GM23338 (cell line): Measurements from ENCODE around the gene SLC4A5. TPM values are rescaled to one million over a fixed set of nuclear protein-coding genes. Genes with fewer than 3 reads are reported as not detected.

ENCODE experiments used
- ATAC-seq: fragments of 200-7000 bp; cut with Tn5 transposase; 3 replicates; pipeline ENCODE4 v1.9.1; 2020
- DNase-seq: peaks from one replicate; pipeline ENCODE4 v3.0.0-alpha.2; 2015; ENCODE audit warnings: low spot score
- H2AFZ ChIP-seq: fragments of 200-600 bp; sonication (generic); 2 replicates; pipeline ENCODE4 v1.8.0; 2016; ENCODE audit warnings: antibody characterized with exemption, mild to moderate bottlenecking, moderate library complexity
- H3F3A ChIP-seq: fragments of 200-600 bp; sonication (generic); replicated peaks from 2 replicates; pipeline ENCODE4 v1.8.0; 2017; ENCODE audit warnings: antibody characterized with exemption, mixed run types, low read depth
- H3K27ac ChIP-seq: fragments of 200-600 bp; sonication (generic); 2 replicates; pipeline ENCODE4 v1.6.1; 2016; ENCODE audit warnings: low read depth
- H3K27me3 ChIP-seq: fragments of 200-600 bp; sonication (generic); 2 replicates; pipeline ENCODE4 v1.8.0; 2016; ENCODE audit warnings: mild to moderate bottlenecking, mixed run types, moderate library complexity; ENCODE audit not compliant: insufficient read depth
- H3K36me3 ChIP-seq: fragments of 200-600 bp; sonication (generic); 2 replicates; pipeline ENCODE4 v1.8.0; 2016; ENCODE audit warnings: mild to moderate bottlenecking; ENCODE audit not compliant: insufficient read depth
- H3K4me1 ChIP-seq: fragments of 200-600 bp; sonication (generic); 2 replicates; pipeline ENCODE4 v1.8.0; 2016; ENCODE audit warnings: mild to moderate bottlenecking, moderate library complexity; ENCODE audit not compliant: insufficient read depth
- H3K4me2 ChIP-seq: fragments of 200-600 bp; sonication (generic); 2 replicates; pipeline ENCODE4 v1.7.1; 2017; ENCODE audit warnings: mixed run types
- H3K4me3 ChIP-seq: fragments of 200-600 bp; sonication (generic); 2 replicates; pipeline ENCODE4 v1.6.1; 2016; ENCODE audit warnings: mixed run types
- H3K79me2 ChIP-seq: fragments of 200-600 bp; sonication (generic); replicated peaks from 2 replicates; pipeline ENCODE4 v1.8.0; 2017; ENCODE audit warnings: mild to moderate bottlenecking; ENCODE audit not compliant: insufficient read depth
- H3K9me2 ChIP-seq: fragments of 200-600 bp; sonication (generic); 2 replicates; pipeline ENCODE4 v1.8.0; 2017; ENCODE audit not compliant: insufficient read depth
- H4K20me1 ChIP-seq: fragments of 200-600 bp; sonication (generic); replicated peaks from 2 replicates; pipeline ENCODE4 v1.8.0; 2017; ENCODE audit warnings: mild to moderate bottlenecking; ENCODE audit not compliant: insufficient read depth
- H3K27ac Mint-ChIP-seq: 2 replicates; pipeline ENCODE4 v1.8.0; 2020; ENCODE audit warnings: inconsistent platforms, mild to moderate bottlenecking, moderate library complexity, mixed read lengths
- H3K27me3 Mint-ChIP-seq: 3 replicates; pipeline ENCODE4 v1.8.0; 2022; ENCODE audit warnings: low read depth, mild to moderate bottlenecking, moderate library complexity, mixed read lengths, inconsistent platforms; ENCODE audit not compliant: insufficient read depth, poor library complexity
- H3K36me3 Mint-ChIP-seq: 3 replicates; pipeline ENCODE4 v1.8.0; 2021; ENCODE audit warnings: low read depth, mild to moderate bottlenecking, inconsistent platforms, moderate library complexity, mixed read lengths
- H3K4me1 Mint-ChIP-seq: 3 replicates; pipeline ENCODE4 v1.8.0; 2020; ENCODE audit warnings: mild to moderate bottlenecking, inconsistent platforms, mixed read lengths
- H3K4me3 Mint-ChIP-seq: 3 replicates; pipeline ENCODE4 v1.8.0; 2021; ENCODE audit warnings: moderate library complexity, mild to moderate bottlenecking, inconsistent platforms, mixed read lengths
- H3K9me3 Mint-ChIP-seq: 3 replicates; pipeline ENCODE4 v1.8.0; 2020; ENCODE audit warnings: moderate library complexity, mild to moderate bottlenecking, inconsistent platforms, mixed read lengths
- CREB1 ChIP-seq: fragments of 250-450 bp; sonication (Bioruptor Pico); IDR thresholded peaks from 2 replicates; pipeline ENCODE4 v1.5.0; 2020; ENCODE audit warnings: low read depth, mild to moderate bottlenecking, moderate library complexity
- CTCF ChIP-seq, 2 experiments: fragments of 200-600 bp in 1 of 2; sonication (generic) in 1 of 2; conservative IDR thresholded peaks; 2 replicates each; pipeline versions ENCODE4 v1.5.1 to v1.6.1; 2016 to 2017; ENCODE audit warnings: antibody characterized with exemption in 2 of 2, low read depth in 2 of 2, mild to moderate bottlenecking in 2 of 2, moderate library complexity in 1 of 2
- ETS1 ChIP-seq: IDR thresholded peaks from 2 replicates; pipeline ENCODE4 v1.6.1; 2016; ENCODE audit warnings: antibody characterized with exemption
- EZH2 ChIP-seq: fragments of 200-600 bp; sonication (generic); IDR thresholded peaks from one replicate; pipeline ENCODE4 v1.8.0; 2017; ENCODE audit warnings: antibody characterized with exemption, mild to moderate bottlenecking, low read depth; ENCODE audit not compliant: unreplicated experiment
- EZH2phosphoT487 ChIP-seq: fragments of 200-600 bp; sonication (generic); IDR thresholded peaks from one replicate; pipeline ENCODE4 v1.8.1; 2018; ENCODE audit warnings: antibody characterized with exemption; ENCODE audit not compliant: unreplicated experiment
- NANOG ChIP-seq: IDR thresholded peaks from 2 replicates; pipeline ENCODE4 v1.6.1; 2016; ENCODE audit warnings: antibody characterized with exemption, borderline replicate concordance
- POLR2AphosphoS5 ChIP-seq: IDR thresholded peaks from 2 replicates; pipeline ENCODE4 v1.6.1; 2016; ENCODE audit warnings: antibody characterized with exemption, low read depth
- REST ChIP-seq: IDR thresholded peaks from one replicate; pipeline ENCODE4 v1.6.1; 2018; ENCODE audit warnings: antibody characterized with exemption; ENCODE audit not compliant: unreplicated experiment
- STAT1 ChIP-seq: IDR thresholded peaks from one replicate; pipeline ENCODE4 v1.6.1; 2016; ENCODE audit warnings: antibody characterized with exemption; ENCODE audit not compliant: unreplicated experiment
- ZNF114 ChIP-seq: fragments of 250-450 bp; sonication (Bioruptor Pico); IDR thresholded peaks from 2 replicates; pipeline ENCODE4 v1.5.0; 2020; ENCODE audit warnings: mild to moderate bottlenecking, moderate library complexity
- ZNF331 ChIP-seq: fragments of 250-450 bp; sonication (Bioruptor Pico); IDR thresholded peaks from 2 replicates; pipeline ENCODE4 v1.5.0; 2020; ENCODE audit warnings: low read depth, mild to moderate bottlenecking, moderate library complexity
- polyA plus RNA-seq: library from polyadenylated mRNA; unstranded; fragments of >200 nt; fragmentation: Nextera tagmentation; extraction: Ambion mirVana; gene quantifications from 2 replicates; pipeline ENCODE4 v1.2.1, GENCODE V29; 2016
- total RNA-seq: library from RNA; depleted of rRNA; stranded (reverse); fragments of >200 nt; shearing (Covaris generic); gene quantifications from 2 replicates; pipeline ENCODE4 v1.2.3, GENCODE V29; 2014

Gene SLC4A5
- total and polyA plus RNA-seq, 2 experiments from 2014 or later = 0.24 to 0.70 TPM

- TF ChIP-seq NANOG = no peak
- no peak for TF ChIP-seq CTCF (conservative IDR thresholded peaks at IDR 0.05; ENCODE audit: low read depth in 2 of 2)
- TF ChIP-seq ZNF114 (CRISPR knock-in tag) = no peak
- TF ChIP-seq POLR2AphosphoS5 = no peak
- no peak for TF ChIP-seq ZNF331 (CRISPR knock-in tag)
- TF ChIP-seq REST = no peak
- TF ChIP-seq CREB1 (CRISPR knock-in tag) = no peak
- no peak for TF ChIP-seq EZH2
- no peak for TF ChIP-seq ETS1
- TF ChIP-seq EZH2phosphoT487 = no peak
These were observed 49.8 kb downstream of the SLC4A5 start (continued) for GRCh38 chr2:74293191-74293991.

GRCh38 chr2:74292751-74293150, 50.5 kb downstream of the SLC4A5 start:
- H3K4me3 Mint-ChIP-seq = no peak overlapping the region
- no peak for TF ChIP-seq NANOG
- TF ChIP-seq ZNF114 (CRISPR knock-in tag) = no peak
- TF ChIP-seq EZH2phosphoT487 = no peak
- no peak for TF ChIP-seq CREB1 (CRISPR knock-in tag)
- no peak for TF ChIP-seq STAT1
- no peak for TF ChIP-seq ZNF331 (CRISPR knock-in tag)

More at GRCh38 chr2:74292751-74293150, 50.5 kb downstream of the SLC4A5 start:
- peaks cover 7% of the 10 kb centered on the region for H3K27me3 Mint-ChIP-seq
- H4K20me1 ChIP-seq = no peaks in the 10 kb centered on the region
- no peak overlapping the region; the same call in 1 of the 2 replicates for H3K27ac Mint-ChIP-seq
- no peak overlapping the region for H3K4me2 ChIP-seq
- H3F3A ChIP-seq = no peaks in the 10 kb centered on the region
- H2AFZ ChIP-seq = no peak overlapping the region
- H3K79me2 ChIP-seq = no peaks in the 10 kb centered on the region
- no peak overlapping the region for H3K27ac ChIP-seq
- no peaks in the 10 kb centered on the region for H3K27me3 ChIP-seq
- no peaks in the 10 kb centered on the region for H3K9me2 ChIP-seq
- DNase-seq = no peak
- H3K4me3 ChIP-seq = no peak overlapping the region
- H3K4me1 Mint-ChIP-seq = peaks cover 3% of the 10 kb centered on the region; the same call in 1 of the 3 replicates
- H3K9me3 Mint-ChIP-seq = no peaks in the 10 kb centered on the region
- no peaks in the 10 kb centered on the region for H3K4me1 ChIP-seq
- ATAC-seq = no peak
- H3K36me3 Mint-ChIP-seq = no peaks in the 10 kb centered on the region
- no peaks in the 10 kb centered on the region for H3K36me3 ChIP-seq
